HG02885 (cell line): ENCODE measurements around the gene AMIGO3.
"Not testable (repeated sequence)": the region's sequence is repeated elsewhere in the genome, so short reads cannot be mapped to it uniquely, and the experiment has no call there.

ENCODE experiments used
- ATAC-seq: cut with Tn5 transposase; IDR thresholded peaks from one replicate; pipeline ENCODE4 v1.9.1; 2021; ENCODE audit warnings: mild to moderate bottlenecking; ENCODE audit not compliant: unreplicated experiment, poor library complexity

AMIGO3 gene, protein sequence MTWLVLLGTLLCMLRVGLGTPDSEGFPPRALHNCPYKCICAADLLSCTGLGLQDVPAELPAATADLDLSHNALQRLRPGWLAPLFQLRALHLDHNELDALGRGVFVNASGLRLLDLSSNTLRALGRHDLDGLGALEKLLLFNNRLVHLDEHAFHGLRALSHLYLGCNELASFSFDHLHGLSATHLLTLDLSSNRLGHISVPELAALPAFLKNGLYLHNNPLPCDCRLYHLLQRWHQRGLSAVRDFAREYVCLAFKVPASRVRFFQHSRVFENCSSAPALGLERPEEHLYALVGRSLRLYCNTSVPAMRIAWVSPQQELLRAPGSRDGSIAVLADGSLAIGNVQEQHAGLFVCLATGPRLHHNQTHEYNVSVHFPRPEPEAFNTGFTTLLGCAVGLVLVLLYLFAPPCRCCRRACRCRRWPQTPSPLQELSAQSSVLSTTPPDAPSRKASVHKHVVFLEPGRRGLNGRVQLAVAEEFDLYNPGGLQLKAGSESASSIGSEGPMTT

GRCh38 chr3:49719214-49719884, at the start of gene AMIGO3:
Gene AMIGO3, minus strand, starts transcription at chr3:49719684. Its CDS starts 219 bp downstream, at chr3:49719465.
- peak; percentile 56 for ATAC-seq

DNA sequence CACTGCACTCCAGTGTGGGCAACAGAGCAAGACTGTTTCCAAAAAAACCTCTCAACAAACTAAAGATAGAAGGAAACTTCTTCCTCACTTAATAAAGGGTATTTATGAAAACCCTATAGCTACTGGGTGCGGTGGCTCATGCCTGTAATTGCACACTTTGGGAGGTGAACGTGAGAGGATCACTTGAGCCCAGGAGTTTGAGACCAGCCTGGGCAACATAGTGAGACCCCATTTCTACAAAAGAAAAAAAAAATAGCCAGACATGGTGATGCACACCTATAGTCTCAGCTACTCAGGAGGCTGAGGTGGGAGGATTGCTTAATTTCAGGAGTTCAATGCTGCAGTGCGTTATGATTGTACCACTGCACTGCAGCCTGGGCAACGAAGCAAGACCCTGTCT, 44.5 kb upstream of the AMIGO3 start:
- no peak for ATAC-seq

DNA sequence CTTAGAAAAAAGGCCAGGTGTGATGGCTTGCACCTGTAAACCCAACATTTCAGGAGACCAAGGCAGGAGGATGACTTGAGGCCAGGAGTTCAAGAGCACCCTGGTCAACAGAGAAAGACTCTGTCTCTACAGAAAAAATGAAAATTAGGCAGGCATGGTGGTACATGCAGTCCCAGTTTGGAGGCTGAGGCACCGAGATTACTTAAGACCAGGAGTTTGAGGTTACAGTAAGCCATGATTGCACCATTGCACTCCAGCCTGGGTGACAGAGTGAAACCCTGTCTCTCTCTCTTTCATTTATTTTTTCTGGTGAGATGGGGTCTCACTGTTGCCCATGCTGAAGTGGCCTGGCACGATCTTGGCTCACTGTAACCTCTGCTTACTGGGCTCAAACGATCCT, 42.2 kb upstream of the AMIGO3 start:
- ATAC-seq: no peak

DNA sequence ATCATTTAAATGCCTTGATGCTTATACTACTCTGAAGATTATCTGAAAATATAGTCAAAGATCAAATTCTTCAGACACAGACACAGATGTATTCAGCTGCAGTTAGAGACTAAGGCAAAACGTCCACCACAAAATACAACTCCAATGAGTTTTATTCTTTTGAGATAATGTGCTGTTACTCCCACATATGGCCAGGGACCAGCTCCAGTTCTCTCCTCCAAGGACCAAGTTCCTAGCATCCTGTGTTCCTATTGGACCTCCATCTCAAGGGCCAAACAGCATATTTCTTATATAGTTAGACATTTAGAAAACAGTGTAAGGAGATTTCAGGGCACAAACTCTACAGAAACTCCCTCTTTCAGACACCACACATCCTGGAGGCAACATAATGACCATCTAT, 39.7 kb upstream of the AMIGO3 start:
- no peak for ATAC-seq

- no peak for ATAC-seq
These were observed 37.7 kb upstream of the AMIGO3 start for GRCh38 chr3:49757197-49757596.

DNA sequence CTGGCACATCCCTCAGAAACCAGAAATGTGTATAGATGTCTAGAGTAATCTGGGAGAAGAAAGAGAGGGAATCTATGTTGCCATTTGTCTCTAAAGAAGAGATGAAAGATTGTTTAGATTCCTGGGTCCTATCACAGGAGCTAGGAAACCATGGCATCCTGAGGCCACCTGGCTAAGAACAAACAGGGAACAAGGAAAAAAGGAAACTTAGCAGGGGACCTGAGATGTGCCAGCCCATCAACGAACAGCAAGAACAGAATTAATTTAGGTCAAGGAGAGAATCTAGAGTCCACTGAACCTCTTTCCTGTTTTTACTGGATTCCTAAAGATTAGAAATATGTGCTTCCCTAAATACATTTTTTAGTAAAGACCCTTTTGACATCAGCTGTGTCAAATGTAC, 36.6 kb upstream of the AMIGO3 start:
- no peak for ATAC-seq

DNA sequence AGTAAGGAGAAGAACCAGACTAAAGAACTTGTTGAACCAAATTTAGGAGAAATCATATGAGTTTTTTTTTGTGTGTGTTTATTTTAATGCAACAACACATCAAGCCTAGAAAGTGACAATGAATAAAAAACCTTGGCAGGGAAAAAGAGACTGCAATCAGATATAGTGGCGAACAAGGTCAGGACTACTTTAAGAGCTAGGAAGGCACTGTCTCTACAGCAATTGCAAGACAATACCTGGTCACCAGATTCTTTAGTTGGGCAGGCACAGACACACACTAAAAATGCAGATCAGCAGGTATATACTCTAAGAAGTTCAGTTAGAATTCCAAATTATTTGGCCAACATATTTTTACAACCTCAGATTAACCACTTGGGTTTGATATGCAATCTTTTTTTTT, 35.1 kb upstream of the AMIGO3 start:
- no peak for ATAC-seq

- ATAC-seq: no peak
These were observed 32.0 kb upstream of the AMIGO3 start for GRCh38 chr3:49751501-49751900.

GRCh38 chr3:49750056-49750455, 30.6 kb upstream of the AMIGO3 start:
- no peak for ATAC-seq

DNA sequence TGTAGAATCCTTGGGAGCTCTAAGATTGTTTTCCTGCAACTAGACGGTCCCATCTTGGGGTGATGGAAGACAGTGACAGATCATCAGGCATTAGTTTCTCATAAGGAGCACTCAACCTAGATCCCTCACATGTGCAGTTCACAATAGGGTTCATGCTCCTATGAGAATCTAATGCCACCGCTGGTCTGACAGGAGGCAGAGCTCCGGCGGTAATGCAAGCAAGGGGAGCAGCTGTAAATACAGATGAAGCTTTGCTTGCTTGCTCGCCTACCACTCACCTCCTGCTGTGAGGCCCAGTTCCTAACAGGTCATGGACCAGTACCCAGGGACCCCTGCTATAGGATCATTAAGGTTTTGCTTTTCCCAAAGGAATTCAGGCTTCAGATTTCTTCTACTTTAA, 29.4 kb upstream of the AMIGO3 start:
- not testable (repeated sequence) for ATAC-seq

DNA sequence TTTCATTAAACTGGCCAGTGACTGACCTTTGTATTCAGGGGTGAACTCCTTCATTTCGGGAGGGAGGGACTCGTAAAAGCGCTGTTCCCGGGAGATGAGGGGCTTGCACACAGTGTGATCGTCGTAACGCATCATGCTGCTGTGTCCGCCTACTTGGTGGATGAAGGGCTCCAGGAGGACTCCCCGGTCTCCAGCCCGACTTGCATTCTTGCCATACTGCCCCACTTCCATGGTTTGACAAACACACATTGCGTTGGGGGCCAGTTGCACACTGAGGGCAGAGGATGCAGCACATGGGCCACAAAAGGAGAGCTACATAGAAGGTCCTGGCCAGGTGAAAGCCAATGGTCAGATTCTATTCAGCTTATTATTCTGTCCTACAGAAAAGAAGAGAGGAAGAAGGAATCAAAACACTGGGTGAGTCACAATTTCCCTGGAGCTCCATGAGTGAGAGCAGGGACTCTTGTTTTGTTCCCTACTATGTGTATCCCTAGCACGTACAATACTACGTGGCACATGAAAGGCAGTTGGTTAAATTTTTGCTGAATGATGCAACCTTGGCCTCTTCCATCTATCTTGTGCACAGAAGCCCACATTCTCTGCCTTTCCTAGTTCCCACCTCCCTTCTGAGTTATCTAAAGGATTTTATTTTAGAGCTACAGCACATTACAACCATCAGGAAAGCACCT, 28.5 kb upstream of the AMIGO3 start:
- no peak for ATAC-seq

DNA sequence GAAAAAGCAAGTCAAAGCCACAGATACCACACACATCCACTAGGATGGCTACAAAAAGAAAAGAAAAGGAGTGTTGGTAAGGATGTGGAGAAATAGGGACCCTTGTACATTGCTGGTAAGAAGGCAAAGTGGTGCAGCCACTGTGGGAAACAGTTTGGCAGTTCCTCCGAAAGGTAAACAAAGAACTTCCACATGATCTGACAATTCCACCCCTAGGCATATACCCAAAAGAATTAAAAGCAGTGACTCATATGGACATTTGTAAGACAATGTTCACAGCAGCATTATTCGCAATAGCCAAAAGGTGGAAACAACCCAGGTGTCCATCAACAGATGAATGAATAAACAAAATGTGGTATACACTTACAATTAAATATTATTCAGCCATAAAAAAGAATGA, 26.5 kb upstream of the AMIGO3 start:
- ATAC-seq: no peak

DNA sequence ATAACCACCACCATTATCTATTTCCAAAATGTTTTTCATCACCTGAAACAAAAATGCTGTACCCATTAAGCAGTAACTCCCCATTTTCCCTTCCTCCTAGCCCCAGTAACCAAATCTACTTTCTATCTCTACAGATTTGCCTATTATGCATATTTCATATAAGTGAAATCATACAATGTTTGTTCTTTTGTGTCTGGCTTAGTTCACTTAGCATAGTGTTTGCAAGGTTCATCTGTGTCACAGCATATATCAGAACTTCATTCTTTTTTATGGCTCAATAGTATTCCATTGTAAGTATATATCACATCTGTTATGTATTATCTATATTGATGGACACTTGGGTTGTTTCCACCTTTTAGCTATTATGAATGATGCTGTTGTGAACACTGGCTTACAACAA, 20.9 kb upstream of the AMIGO3 start:
- no peak for ATAC-seq

GRCh38 chr3:49738067-49738713, 18.7 kb upstream of the AMIGO3 start:
- ATAC-seq: no peak

GRCh38 chr3:49734752-49735151, 15.3 kb upstream of the AMIGO3 start:
- no peak for ATAC-seq

DNA sequence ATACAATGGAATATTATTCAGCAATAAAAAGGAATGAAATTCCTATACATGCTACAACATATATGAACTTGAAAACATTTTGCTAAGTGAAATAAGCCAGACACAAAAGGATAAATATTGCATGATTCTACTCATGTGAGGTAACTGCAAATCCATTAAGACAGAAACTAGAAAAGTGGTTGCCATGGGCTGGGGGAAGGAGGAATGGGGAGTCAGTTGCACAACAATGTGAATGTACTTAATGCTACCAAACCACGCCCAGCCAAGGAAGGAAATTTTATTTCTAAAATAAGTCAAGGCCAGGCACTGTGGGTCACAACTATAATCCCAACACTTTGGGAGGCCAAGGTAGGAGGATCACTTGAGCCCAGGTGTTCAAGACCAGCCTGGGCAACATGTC, 14.1 kb upstream of the AMIGO3 start:
- no peak for ATAC-seq

- no peak for ATAC-seq
These were observed 13.1 kb upstream of the AMIGO3 start for GRCh38 chr3:49732597-49732996.

DNA sequence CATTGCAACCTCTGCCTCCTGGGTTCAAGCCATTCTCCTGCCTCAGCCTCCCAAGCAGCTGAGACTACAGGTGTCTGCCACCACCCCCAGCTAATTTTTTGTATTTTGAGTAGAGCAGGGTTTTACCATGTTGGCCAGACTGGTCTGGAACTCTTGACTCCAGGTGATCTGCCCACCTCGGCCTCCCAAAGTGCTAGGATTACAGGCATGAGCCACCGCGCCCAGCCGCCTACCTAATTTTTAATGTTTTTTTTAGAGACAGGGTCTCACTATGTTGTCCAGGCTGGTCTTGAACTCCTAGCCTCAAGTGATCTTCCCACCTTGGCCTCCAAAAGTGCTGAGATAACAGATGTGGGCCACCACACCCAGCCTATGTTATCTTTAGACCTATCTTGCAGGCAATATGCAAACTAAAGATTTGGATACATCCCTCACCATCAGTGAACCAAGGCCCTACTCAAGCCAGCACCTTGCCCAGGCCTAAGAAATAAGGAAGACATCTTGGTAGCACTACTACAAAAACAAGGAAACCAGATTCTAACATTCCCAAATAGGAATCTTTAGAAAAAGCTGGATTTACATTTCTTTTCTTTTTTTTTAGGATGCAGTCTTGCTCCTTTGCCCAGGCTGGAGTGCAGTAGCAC, 10.6 kb upstream of the AMIGO3 start:
- no peak for ATAC-seq

- ATAC-seq: no peak
These were observed 8.5 kb upstream of the AMIGO3 start for GRCh38 chr3:49727924-49728361.
